ENCODE results near the gene PHACTR1.

DNA sequence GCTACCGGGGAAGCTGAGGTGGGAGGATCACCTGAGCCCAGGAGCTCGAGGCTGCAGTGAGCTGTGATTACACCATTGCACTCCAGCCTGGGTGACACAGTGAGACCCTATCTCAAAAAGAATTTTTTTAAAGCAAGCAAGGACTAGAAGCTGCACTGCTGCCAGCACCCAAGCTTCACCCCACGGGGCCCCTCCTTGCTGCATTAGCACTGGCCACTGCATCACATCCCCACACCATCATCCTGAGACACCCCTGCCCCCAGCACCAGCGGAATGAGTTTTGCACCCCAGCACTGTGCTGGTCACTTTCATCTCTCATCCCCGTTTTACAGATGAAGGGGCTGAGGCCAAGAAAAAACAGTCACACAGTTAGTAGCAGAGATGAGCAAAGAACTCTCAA is 580.8 kb downstream of the PHACTR1 start:
- TF ChIP-seq, protein P1, sequence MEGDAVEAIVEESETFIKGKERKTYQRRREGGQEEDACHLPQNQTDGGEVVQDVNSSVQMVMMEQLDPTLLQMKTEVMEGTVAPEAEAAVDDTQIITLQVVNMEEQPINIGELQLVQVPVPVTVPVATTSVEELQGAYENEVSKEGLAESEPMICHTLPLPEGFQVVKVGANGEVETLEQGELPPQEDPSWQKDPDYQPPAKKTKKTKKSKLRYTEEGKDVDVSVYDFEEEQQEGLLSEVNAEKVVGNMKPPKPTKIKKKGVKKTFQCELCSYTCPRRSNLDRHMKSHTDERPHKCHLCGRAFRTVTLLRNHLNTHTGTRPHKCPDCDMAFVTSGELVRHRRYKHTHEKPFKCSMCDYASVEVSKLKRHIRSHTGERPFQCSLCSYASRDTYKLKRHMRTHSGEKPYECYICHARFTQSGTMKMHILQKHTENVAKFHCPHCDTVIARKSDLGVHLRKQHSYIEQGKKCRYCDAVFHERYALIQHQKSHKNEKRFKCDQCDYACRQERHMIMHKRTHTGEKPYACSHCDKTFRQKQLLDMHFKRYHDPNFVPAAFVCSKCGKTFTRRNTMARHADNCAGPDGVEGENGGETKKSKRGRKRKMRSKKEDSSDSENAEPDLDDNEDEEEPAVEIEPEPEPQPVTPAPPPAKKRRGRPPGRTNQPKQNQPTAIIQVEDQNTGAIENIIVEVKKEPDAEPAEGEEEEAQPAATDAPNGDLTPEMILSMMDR (IDR thresholded peaks at IDR 0.05), result no peak
- TF ChIP-seq POLR2A (IDR thresholded peaks at IDR 0.05), result no peak

Measured in testis (tissue), 2 donors.